ENCODE data around the gene PLAC8. TPM values are rescaled to one million over a fixed set of nuclear protein-coding genes. Genes with fewer than 3 reads are reported as not detected.

The PLAC8 gene
- 2.0 and 3.3 TPM in 2 replicates for total RNA-seq (2022)
- percentile 29 among the genes with signal in this experiment for Bru-seq, nascent RNA
- percentile 27 among the genes with signal in this experiment for BruChase-seq, experiment 1, labeled RNA remaining after a 6-hour chase
- BruChase-seq, experiment 2, labeled RNA remaining after a 2-hour chase = percentile 26 among the genes with signal in this experiment
- long read RNA-seq, partial matches to known transcripts = 0 of 2 reads
- long read RNA-seq, other reads (novel, unspliced or antisense) = 0 of 2 reads

- H3K9me3 Mint-ChIP-seq (ENCODE audit: unreplicated experiment) = no peaks in the 10 kb centered on the region
- peaks cover 27% of the 10 kb centered on the region for H3K4me1 Mint-ChIP-seq (ENCODE audit: insufficient read depth, unreplicated experiment)
- H3K27me3 Mint-ChIP-seq (ENCODE audit: insufficient read depth, unreplicated experiment) = no peaks in the 10 kb centered on the region
- H3K4me3 Mint-ChIP-seq (ENCODE audit: unreplicated experiment) = peak within 1 kb of the TSS; percentile 57
- CTCF ChIA-PET = interaction anchor here (0.6 to 1.6 kb wide), 4 partner anchors 10 to 169 kb away, joined by 3 to 5 read pairs (median 4); no protein-coding TSS in a partner anchor
- BruUV-seq (replicated peaks) = no TSS peak
- intact Hi-C loops (cut with micrococcal nuclease) = no loop called here
- peak; percentile 59 for DNase-seq (ENCODE audit: unreplicated experiment)
- H3K27ac Mint-ChIP-seq (ENCODE audit: low read depth, unreplicated experiment) = peak within 1 kb of the TSS; percentile 98
- no peak for TF ChIP-seq CTCF (IDR thresholded peaks at IDR 0.05; ENCODE audit: unreplicated experiment)
- POLR2A ChIA-PET = interaction anchor here (0.6 to 2.1 kb wide), 20 partner anchors 9 to 1693 kb away, joined by 3 to 12 read pairs (median 4); partner anchors contain the start of genes COPS4 and COQ2
- peaks cover 7% of the 10 kb centered on the region for H3K36me3 Mint-ChIP-seq (ENCODE audit: insufficient read depth, unreplicated experiment)
Measured at GRCh38 chr4:83114576-83114975, at the start of gene PLAC8. PLAC8 (minus strand) TSS chr4:83114729; CDS start chr4:83107921, 6,808 bp downstream.

- BruUV-seq (replicated peaks) = no TSS peak
- no peak overlapping the region for H3K4me3 Mint-ChIP-seq (ENCODE audit: unreplicated experiment)
- no peak for TF ChIP-seq CTCF (IDR thresholded peaks at IDR 0.05; ENCODE audit: unreplicated experiment)
- intact Hi-C loops (cut with micrococcal nuclease) = no loop called here
- DNase-seq (ENCODE audit: unreplicated experiment) = no peak
- CTCF ChIA-PET = interaction anchor here (0.6 to 0.8 kb wide), 2 partner anchors 10 to 79 kb away, joined by 3 to 4 read pairs; no protein-coding TSS in a partner anchor
- no peaks in the 10 kb centered on the region for H3K27me3 Mint-ChIP-seq (ENCODE audit: insufficient read depth, unreplicated experiment)
- H3K27ac Mint-ChIP-seq (ENCODE audit: low read depth, unreplicated experiment) = no peak overlapping the region
- H3K9me3 Mint-ChIP-seq (ENCODE audit: unreplicated experiment) = no peaks in the 10 kb centered on the region
- POLR2A ChIA-PET = no interaction called here
- peaks cover 10% of the 10 kb centered on the region for H3K4me1 Mint-ChIP-seq (ENCODE audit: insufficient read depth, unreplicated experiment)
- H3K36me3 Mint-ChIP-seq (ENCODE audit: insufficient read depth, unreplicated experiment) = no peaks in the 10 kb centered on the region
Measured at GRCh38 chr4:83153417-83153816, 38.9 kb upstream of the PLAC8 start.

- intact Hi-C loops (cut with micrococcal nuclease) = no loop called here
- H3K4me1 Mint-ChIP-seq (ENCODE audit: insufficient read depth, unreplicated experiment) = peaks cover 10% of the 10 kb centered on the region
- H3K9me3 Mint-ChIP-seq (ENCODE audit: unreplicated experiment) = no peaks in the 10 kb centered on the region
- CTCF ChIA-PET = no interaction called here
- POLR2A ChIA-PET = no interaction called here
- no peaks in the 10 kb centered on the region for H3K36me3 Mint-ChIP-seq (ENCODE audit: insufficient read depth, unreplicated experiment)
- H3K27ac Mint-ChIP-seq (ENCODE audit: low read depth, unreplicated experiment) = no peak overlapping the region
- no peak for DNase-seq (ENCODE audit: unreplicated experiment)
- no peak for TF ChIP-seq CTCF (IDR thresholded peaks at IDR 0.05; ENCODE audit: unreplicated experiment)
- no peaks in the 10 kb centered on the region for H3K27me3 Mint-ChIP-seq (ENCODE audit: insufficient read depth, unreplicated experiment)
- BruUV-seq (replicated peaks) = no TSS peak
- H3K4me3 Mint-ChIP-seq (ENCODE audit: unreplicated experiment) = no peak overlapping the region
Measured at GRCh38 chr4:83152746-83153145, 38.2 kb upstream of the PLAC8 start.

- Mint-ChIP-seq H3K36me3 (ENCODE audit: insufficient read depth, unreplicated experiment) (no peaks in the 10 kb centered on the region), H3K4me1 (ENCODE audit: insufficient read depth, unreplicated experiment) (peaks cover 10% of the 10 kb centered on the region), H3K4me3 (ENCODE audit: unreplicated experiment) (no peak overlapping the region), H3K27me3 (ENCODE audit: insufficient read depth, unreplicated experiment) (no peaks in the 10 kb centered on the region), H3K9me3 (ENCODE audit: unreplicated experiment) (no peaks in the 10 kb centered on the region), H3K27ac (ENCODE audit: low read depth, unreplicated experiment) (no peak overlapping the region)
- intact Hi-C loops (cut with micrococcal nuclease) = no loop called here
- TF ChIP-seq CTCF (IDR thresholded peaks at IDR 0.05; ENCODE audit: unreplicated experiment) = no peak
- no peak for DNase-seq (ENCODE audit: unreplicated experiment)
- no TSS peak for BruUV-seq (replicated peaks)
- ChIA-PET POLR2A (interaction anchor here (0.6 kb wide), 1 partner anchor 249 kb away, joined by 3 read pairs; no protein-coding TSS in a partner anchor), CTCF (interaction anchor here (0.8 kb wide), 1 partner anchor 77 kb away, joined by 3 read pairs; no protein-coding TSS in a partner anchor)
Measured at GRCh38 chr4:83151651-83152050, 37.1 kb upstream of the PLAC8 start.

Data from MCF 10A (cell line).